RWPE1 (cell line): Measurements from ENCODE around the gene KIAA1217.

Source experiments
- CTCF ChIA-PET: fragments of 350-600 bp; sonication (Branson Sonifier 250); formaldehyde crosslinking; extraction: SDS; loops from one replicate; lab custom pipeline; 2021; lab: Yijun Ruan, JAX
- POLR2A ChIA-PET: fragments of 400-600 bp; formaldehyde crosslinking; extraction: SDS; loops from one replicate; lab custom pipeline; 2020; ENCODE audit warnings: antibody characterized with exemption; ENCODE audit not compliant: low non-redundant PET; lab: Yijun Ruan, JAX
- DNase-seq: peaks from one replicate; pipeline ENCODE4 v3.0.0; 2012; ENCODE audit warnings: low spot score
- H3K27ac ChIP-seq: fragments of 450-650 bp; 2 replicates; pipeline ENCODE4 v1.5.1; 2017
- CTCF ChIP-seq: fragments of 450-650 bp; conservative IDR thresholded peaks from 2 replicates; pipeline ENCODE4 v1.5.1; 2017; ENCODE audit warnings: low read depth, mild to moderate bottlenecking

Gene KIAA1217

GRCh38 chr10:24352399-24352798 lies 143.5 kb downstream of the KIAA1217 start:
- no peak for DNase-seq
- no peak for TF ChIP-seq CTCF
- H3K27ac ChIP-seq, result no peak overlapping the region
- POLR2A ChIA-PET, result no interaction called here
- CTCF ChIA-PET, result no interaction called here

GRCh38 chr10:24353319-24353718 lies 144.4 kb downstream of the KIAA1217 start:
- no peak for TF ChIP-seq CTCF

GRCh38 chr10:24355056-24355688 lies 146.2 kb downstream of the KIAA1217 start:
- H3K27ac ChIP-seq, result no peak overlapping the region
- ChIA-PET POLR2A (no interaction called here), CTCF (no interaction called here)
- DNase-seq, result no peak
- no peak for TF ChIP-seq CTCF

More at GRCh38 chr10:24353319-24353718, 144.4 kb downstream of the KIAA1217 start:
- no peak for DNase-seq
- POLR2A ChIA-PET, result no interaction called here
- H3K27ac ChIP-seq, result no peak overlapping the region
- CTCF ChIA-PET, result interaction anchor here (1.1 kb wide), 1 partner anchor 31 kb away, joined by 3 read pairs; no protein-coding TSS in a partner anchor

GRCh38 chr10:24357344-24358004 lies 148.5 kb downstream of the KIAA1217 start:
- ChIA-PET POLR2A (no interaction called here), CTCF (no interaction called here)
- no peak overlapping the region for H3K27ac ChIP-seq
- DNase-seq, result no peak
- TF ChIP-seq CTCF, result no peak

- POLR2A ChIA-PET, result no interaction called here
- no peak for TF ChIP-seq CTCF
- no peak overlapping the region for H3K27ac ChIP-seq
- CTCF ChIA-PET, result no interaction called here
- no peak for DNase-seq
Observed at GRCh38 chr10:24358022-24358421, 149.1 kb downstream of the KIAA1217 start.

- CTCF ChIA-PET, result interaction anchor here (0.5 to 3.8 kb wide), 6 partner anchors 26 to 380 kb away, joined by 3 to 14 read pairs (median 4); no protein-coding TSS in a partner anchor
Observed at GRCh38 chr10:24360282-24361127, 151.6 kb downstream of the KIAA1217 start.

More at GRCh38 chr10:24360282-24361127, 151.6 kb downstream of the KIAA1217 start:
- POLR2A ChIA-PET, result no interaction called here
- DNase-seq, result peak; percentile 64
- H3K27ac ChIP-seq, result no peak overlapping the region
- TF ChIP-seq CTCF, result peak; percentile 83
